NOMO-1 (cell line): ENCODE data around the gene B3GALT6.
"Not testable (repeated sequence)": the region's sequence is repeated elsewhere in the genome, so short reads cannot be mapped to it uniquely, and the experiment has no call there.

Experiments
- DNase-seq, 2 experiments: peaks; one replicate each; lab custom pipeline; 2025; ENCODE audit not compliant: unreplicated experiment in 2 of 2; lab: John Stamatoyannopoulos, UW

Gene B3GALT6

DNA sequence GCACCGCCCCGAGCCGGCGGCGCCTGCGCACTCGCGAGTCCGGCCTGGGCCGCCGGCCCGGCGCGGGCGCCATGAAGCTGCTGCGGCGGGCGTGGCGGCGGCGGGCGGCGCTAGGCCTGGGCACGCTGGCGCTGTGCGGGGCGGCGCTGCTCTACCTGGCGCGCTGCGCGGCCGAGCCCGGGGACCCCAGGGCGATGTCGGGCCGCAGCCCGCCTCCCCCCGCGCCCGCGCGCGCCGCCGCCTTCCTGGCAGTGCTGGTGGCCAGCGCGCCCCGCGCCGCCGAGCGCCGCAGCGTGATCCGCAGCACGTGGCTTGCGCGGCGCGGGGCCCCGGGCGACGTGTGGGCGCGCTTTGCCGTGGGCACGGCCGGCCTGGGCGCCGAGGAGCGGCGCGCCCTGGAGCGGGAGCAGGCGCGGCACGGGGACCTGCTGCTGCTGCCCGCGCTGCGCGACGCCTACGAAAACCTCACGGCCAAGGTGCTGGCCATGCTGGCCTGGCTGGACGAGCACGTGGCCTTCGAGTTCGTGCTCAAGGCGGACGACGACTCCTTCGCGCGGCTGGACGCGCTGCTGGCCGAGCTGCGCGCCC is at the start of gene B3GALT6:
B3GALT6 (plus strand) TSS at position 30 of the 588 bp plus-strand sequence; CDS start at position 72, 42 bp downstream.
- DNase-seq: no peak

DNA sequence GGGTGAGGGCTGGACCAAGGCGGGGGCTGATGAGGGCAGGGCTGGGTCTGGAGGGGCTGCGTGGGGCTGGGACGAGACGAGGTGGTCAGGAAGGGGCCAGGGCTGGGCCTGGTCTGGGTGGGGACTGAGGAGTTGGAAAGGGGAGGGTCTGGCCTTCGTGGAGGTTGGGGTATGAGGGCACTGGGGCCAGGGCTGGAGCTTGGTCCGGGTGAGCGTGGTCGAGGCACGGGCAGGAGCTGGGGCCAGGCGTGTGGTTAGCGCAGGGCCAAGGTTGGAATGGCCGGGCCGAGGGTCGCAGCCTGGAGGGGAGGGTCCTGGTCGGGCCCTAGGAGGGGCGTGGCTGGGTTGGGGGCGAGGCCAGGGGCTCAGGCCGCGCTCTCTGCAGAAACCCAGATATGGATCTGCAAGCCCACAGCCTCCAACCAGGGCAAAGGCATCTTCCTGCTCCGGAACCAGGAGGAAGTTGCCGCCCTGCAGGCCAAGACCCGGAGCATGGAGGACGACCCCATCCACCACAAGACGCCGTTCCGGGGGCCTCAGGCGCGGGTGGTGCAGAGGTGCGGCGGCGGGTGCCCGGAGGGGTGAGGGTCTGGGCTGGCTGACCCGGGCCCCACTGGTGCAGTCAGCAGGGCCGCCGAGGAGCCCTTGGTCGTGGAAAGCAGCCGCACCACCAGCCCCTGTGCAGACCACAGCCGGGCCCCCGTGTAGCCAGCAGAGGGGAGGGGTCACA is 49.4 kb upstream of the B3GALT6 start:
- no peak for DNase-seq

- DNase-seq: no peak
Observed at GRCh38 chr1:1183221-1183747, 48.8 kb upstream of the B3GALT6 start.

GRCh38 chr1:1183833-1184775 is 47.9 kb upstream of the B3GALT6 start:
- DNase-seq: no peak

- no peak for DNase-seq
Observed at GRCh38 chr1:1185101-1185765, 46.8 kb upstream of the B3GALT6 start.

DNA sequence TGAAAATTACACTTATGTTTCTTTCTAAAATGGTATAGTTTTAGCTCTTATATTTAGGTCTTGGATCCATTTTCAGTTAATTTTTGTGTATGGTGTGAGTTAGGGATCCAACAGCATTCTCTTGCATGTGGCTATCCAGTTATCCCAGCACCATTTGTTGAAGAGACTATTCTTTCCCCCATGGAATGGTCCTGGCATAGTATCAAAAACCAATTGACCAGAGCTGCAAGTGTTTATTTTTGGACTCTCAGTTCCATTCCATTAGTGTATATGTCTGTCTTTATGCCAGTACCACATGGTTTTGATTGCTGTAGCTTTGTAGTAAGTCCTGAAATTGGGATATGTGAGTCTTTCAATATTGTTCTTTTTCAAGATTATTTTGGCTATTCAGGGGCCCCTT is 44.1 kb upstream of the B3GALT6 start:
- no peak for DNase-seq

- DNase-seq: no peak
Observed at GRCh38 chr1:1189111-1189510, 42.9 kb upstream of the B3GALT6 start.

- no peak for DNase-seq
Observed at GRCh38 chr1:1191734-1192133, 40.3 kb upstream of the B3GALT6 start.

GRCh38 chr1:1194723-1195122 is 37.3 kb upstream of the B3GALT6 start:
- DNase-seq: no peak

DNA sequence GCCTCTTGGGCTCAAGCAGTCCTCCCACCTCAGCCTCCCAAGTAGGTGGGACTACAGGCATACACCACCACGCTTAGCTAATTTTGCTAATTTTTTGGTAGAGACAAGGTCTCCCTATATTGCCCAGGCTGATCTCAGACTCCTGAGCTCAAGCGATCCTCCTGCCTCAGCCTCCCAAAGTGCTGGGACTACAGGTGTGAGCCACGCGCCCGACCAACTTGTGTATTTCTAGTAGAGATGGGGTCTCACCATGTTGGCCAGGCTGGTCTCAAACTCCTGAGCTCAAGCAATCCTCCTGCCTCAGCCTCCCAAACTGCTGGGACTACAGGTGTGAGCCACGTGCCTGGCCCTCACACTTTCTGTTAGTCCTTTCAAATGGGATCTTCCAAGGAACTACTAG is 36.3 kb upstream of the B3GALT6 start:
- not testable (repeated sequence) for DNase-seq

DNA sequence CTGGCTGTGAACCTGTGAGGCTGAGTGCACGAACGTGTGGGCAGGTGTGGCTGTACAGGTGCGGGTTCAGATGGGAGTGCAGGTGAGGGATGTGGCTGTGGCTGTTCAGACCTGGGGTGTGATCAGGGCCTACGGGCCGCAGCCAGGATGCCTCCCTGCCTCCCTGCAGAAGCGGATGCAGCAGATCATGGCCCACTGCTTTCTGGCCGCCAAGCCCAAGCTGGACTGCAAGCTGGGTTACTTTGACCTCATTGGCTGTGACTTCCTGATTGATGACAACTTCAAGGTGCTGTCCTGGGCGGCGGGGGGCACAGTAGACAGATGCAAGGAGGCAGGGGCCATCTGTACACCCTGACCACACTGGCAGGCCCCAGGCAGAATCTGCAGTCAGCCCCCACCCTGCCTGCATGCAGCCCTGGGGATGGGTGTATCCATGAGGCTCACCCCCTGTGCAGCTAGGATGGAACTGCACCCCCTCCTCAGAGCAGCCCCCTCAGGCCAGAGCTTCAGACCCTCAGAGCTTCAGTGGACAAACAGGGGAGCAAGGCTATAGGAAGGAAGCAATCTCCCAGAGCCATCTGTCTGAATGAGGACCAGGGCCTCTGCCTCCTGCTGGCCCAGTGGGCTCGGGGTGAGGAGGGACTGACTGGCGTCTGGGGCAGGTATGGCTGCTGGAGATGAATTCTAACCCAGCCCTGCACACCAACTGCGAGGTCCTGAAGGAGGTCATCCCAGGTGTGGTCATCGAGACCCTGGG is 35.4 kb upstream of the B3GALT6 start:
- DNase-seq: no peak

- DNase-seq: no peak
Observed at GRCh38 chr1:1197188-1197500, 34.9 kb upstream of the B3GALT6 start.

DNA sequence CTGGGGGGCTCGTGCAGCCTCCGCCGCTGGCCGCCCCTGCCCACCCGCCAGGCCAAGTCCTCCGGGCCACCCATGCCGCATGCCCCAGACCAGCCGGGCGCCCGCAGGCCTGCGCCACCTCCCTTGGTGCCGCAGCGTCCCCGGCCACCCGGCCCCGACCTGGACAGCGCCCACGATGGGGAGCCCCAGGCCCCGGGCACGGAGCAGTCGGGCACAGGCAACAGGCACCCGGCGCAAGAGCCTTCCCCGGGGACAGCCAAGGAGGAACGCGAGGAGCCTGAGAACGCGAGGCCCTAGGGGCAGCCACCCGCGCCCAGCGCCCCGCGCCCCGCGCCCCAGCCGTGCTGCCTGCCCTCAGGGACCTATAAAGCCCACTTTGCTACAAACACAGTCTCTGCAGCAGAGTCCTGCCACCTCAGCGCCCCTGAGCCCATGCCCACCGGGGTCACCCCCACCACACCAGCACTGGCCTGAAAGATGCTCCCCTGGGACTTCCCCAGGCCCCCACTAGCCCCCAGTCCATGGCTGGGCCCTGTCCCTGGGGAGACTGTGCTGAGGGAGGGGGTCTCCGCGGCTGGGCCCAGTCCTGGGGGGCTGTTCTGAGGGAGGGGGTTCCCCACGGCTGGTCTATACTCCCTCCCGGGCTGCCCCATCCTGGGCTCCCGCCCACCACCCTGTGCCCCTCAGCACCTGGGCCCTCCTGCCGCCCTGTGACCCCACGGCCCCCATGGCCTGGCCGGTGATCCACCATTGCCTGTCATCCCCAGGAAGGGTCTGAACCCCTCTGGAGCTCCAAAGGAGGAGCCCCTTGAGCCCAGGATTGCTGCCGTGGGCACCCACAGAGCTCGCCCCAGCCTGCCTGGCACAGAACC is 34.2 kb upstream of the B3GALT6 start:
- no peak for DNase-seq

DNA sequence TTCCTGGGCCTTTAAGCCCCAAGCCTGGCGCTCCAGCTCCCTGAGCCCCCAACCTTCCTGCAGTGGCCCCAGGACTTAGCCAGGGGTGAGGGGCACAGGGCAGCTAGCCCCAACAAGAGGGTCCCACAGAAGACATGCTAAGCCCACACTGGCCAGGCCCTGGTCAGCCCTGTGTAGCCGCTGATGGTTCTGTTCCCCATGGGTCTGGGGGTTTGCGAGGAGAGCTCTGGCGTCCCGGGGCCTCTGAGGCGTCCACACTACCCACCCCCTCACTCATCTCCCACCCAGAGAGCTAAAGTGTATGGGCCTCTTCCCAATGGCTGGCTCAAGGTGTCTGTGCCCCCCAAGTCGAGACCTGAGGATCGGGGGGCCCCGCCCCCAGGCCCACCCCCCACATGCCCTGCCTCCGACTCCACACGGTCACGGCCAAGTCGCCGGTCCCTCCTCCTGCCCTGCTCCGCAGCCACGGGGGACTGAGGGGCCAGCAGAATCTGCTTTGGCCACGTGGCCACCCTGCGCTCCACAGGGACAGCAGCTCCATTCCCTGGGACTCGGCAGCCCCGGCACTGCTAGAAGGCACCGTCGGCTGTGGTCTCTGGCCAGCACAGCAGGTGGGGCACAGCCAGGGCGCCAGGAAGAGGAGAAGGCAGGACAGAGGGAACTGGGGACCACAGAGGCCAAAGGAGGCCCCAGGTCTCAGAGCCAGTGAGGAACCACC is 33.5 kb upstream of the B3GALT6 start:
- DNase-seq: no peak

- DNase-seq: no peak
Observed at GRCh38 chr1:1199141-1199960, 32.7 kb upstream of the B3GALT6 start.

DNA sequence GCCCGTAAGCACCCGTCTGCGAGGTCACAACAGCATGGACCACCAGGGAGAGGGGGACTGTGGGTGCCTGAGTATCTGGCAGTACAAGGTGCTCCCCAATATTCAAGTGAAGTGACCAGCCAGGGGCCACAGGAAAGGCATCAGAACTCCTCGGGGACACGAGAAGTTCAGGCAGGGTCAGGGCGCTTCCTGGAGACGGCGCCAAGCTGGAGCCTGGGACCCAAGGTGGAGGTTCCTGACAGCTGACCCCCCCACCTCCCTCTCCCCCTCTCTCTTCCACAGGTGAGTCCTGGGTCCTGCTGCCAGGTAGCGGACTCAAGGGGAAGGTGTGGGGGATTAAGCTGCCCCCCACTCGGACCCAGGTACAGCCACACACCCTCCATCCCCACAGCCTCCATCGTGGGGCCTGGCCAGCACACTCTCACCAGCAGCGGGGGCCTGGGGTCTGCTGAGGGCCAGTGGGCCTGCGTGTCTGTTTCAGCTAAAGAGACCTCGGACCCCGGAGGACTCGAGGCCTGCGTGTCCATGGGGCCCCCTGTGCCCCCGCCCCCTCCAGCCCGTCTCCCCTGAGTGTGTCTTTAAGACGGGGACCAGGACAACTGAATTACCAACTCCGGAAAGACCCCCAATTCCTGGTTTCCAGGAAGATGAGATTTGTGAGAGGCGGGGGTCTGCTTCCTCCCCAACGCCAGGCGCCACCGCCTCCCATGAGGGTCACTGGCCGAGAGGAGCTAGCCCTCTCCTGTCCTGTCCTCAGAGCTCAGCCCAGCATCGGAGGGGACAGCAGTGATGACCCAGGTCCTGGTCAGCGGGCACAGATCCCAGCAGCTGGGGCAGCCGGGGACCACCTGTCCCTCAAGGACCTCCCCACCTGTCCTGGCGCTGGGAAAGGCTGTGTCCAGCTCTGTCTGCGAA is 31.8 kb upstream of the B3GALT6 start:
- DNase-seq: no peak
